Renal cortical epithelial cell (primary cell): ENCODE data around the gene AUH. TPM values are rescaled to one million over a fixed set of nuclear protein-coding genes. Genes with fewer than 3 reads are reported as not detected.
A peak's percentile ranks its signal among the peaks of the same experiment; 100 is the strongest.

Source experiments
- DNase-seq: peaks from one replicate; pipeline ENCODE4 v3.0.0-alpha.2; 2011; ENCODE audit warnings: low read depth
- total RNA-seq: library from RNA; depleted of rRNA; stranded (reverse); fragments of >200 nt; gene quantifications from 2 replicates; pipeline ENCODE4 v1.2.3, GENCODE V29; 2014

Gene AUH
- total RNA-seq, 1 donor from 2014 or later, result 43.2 TPM

DNA sequence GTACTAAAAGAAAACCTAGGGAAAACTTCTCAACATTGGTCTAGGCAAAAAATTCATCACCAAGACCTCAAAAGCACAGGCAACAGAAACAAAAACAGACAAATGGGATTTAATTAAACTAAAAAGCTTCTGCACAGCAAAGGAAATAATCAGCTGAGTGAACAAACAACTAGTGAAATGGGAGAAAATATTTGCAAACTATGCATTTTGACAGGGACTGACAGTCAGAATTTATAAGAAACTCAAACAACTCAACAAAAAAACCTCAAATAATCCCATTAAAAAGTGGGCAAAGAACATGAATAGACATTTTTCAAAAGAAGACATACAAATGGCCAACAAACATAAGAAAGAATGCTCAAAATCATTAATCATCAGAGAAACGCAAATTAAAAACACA, 189.4 kb downstream of the AUH start:
- DNase-seq, result no peak

DNA sequence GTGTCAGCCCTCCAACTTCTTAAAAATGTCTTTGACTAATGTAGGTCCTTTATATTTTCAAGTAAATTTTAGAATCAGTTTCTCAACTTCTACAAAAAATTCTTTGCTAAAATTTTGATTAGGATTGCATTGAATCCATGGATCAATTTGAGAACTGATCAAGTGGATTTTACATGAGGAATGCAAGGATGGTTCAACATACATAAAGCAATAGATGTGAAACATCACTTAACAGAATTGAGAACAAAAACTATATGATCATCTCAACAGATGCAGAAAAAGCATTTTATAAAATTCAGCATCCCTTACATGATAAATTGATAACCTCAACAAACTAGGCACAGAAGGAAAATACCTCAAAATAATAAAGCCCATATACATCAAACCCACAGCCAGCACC, 190.8 kb downstream of the AUH start:
- no peak for DNase-seq

DNA sequence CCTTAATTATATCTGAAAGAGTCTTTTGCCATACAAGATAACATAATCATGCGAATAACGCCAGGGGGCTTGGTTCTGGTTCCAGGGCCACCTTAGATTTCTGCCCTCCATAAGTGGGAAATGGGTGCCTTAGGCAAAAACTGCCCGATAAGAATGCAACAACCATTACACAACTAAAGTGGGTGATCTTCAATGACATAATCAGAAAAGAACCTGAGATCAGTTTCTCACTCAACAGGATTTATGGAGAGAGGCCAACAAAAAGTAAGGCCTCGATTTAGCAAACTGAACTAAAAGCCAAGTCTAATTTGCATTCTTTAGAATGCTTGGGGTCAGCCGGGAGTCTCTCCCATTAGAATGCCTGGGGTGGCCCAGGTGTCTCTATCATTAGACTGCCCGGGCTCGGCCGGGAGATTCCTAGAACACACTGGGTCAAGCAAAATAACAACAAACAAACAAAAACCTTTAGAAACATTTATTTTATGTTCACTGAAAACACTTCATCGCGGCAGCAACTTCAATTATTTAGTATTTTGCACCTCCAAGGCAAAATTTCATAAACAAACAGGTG, 194.8 kb downstream of the AUH start:
- peak; percentile 58 for DNase-seq

DNA sequence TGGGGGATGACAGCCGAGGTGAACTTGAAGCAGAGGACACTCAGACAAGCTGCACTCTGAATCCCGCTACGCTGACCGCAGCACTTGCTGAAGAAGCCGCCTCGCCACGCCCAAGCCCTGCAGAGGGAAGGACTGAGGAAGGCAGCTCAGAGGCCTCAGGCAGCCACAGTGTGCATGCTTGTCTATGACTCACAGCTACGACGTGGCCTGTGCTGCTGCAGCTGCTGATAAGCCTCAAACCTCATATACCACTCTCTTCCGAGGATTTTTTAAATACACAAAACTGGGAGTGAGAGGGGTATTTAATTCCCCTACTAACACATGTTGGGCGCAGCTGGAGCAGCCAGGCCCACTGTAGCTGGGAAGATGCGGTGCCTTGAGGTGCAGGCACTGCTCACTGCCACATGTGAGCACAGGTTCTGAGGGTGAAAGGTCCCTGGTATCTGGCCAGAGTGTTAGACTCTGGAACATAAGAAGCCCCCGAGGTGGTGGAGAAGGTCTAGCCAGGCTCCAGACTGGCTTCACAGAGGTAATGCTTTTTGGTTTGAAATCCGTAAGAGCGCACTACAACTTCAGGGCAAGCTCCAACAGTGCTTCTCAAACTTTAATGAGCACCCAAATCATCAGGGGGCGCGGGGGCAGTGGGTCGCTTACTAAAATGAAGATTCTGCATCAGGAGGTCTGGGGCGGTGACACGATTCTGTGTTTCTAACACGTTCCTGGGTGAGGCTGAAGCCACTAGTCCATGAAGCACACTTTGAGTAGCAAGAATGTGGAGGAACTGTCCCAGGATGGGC, 196.8 kb downstream of the AUH start:
- peak; percentile 88 for DNase-seq

Other genes with a start within 250 kb of the AUH start
- 13.2 and 50.8 TPM in 2 replicates for gene NFIL3, start 61.9 kb upstream of the AUH start, total RNA-seq